Measurements from ENCODE around the gene PLEKHB2.

DNA sequence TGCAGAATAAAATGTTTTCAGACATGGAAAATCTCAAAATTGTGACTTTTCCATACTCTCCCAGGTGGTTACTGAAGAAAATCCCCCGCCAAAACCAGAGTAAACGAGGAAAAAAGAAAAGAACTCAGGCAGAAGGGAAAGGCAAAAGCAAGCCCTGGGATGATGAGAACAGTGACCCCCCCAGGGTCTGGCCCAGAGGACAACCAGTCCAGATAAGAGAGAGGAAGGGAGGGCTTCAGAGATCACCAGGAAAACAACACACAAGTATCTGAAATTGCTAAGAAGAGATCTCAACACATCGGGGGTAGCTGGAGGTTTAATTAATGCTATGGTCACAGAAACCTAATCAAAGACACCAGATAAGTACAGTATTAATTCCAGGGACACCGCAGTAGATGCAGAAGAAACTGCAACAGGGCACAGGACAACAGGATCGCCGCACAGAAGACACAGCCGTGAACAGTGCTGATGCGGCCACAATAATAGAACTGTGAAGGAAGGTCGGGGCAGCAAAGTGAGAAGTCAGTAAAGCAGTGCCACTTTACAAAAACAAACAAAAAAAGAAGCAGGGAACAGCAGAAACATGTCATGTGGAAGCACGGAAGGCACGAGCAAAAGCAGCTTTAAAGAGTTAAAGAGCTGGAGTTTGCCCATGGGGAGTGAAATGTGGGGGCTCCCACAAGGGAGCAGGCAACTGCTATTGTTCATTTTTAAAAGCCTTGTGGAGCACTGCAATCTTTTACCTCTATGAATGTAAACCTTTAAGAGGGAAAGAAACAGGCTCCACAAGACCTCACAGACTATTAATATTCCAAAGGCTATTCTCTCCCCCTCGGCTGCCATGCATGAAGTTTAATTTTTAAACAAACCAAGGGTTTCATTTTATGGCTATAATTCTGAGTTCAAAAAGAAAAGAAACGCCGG lies 40.3 kb upstream of the PLEKHB2 start:
- TF ChIP-seq, protein P1, sequence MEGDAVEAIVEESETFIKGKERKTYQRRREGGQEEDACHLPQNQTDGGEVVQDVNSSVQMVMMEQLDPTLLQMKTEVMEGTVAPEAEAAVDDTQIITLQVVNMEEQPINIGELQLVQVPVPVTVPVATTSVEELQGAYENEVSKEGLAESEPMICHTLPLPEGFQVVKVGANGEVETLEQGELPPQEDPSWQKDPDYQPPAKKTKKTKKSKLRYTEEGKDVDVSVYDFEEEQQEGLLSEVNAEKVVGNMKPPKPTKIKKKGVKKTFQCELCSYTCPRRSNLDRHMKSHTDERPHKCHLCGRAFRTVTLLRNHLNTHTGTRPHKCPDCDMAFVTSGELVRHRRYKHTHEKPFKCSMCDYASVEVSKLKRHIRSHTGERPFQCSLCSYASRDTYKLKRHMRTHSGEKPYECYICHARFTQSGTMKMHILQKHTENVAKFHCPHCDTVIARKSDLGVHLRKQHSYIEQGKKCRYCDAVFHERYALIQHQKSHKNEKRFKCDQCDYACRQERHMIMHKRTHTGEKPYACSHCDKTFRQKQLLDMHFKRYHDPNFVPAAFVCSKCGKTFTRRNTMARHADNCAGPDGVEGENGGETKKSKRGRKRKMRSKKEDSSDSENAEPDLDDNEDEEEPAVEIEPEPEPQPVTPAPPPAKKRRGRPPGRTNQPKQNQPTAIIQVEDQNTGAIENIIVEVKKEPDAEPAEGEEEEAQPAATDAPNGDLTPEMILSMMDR (IDR thresholded peaks at IDR 0.05): no peak
- TF ChIP-seq POLR2AphosphoS5 (IDR thresholded peaks at IDR 0.05): no peak
- TF ChIP-seq POLR2A (IDR thresholded peaks at IDR 0.05): no peak
